Measurements from ENCODE around the gene RNF223.

The RNF223 gene

GRCh38 chr1:1090424-1091343, 16.6 kb upstream of the RNF223 start:
- H3K9me3 ChIP-seq (replicated peaks; ENCODE audit: low read length) = no peaks in the 10 kb centered on the region
- H3K27me3 ChIP-seq (ENCODE audit: control insufficient read depth, insufficient read depth, low read length) = no peaks in the 10 kb centered on the region
- no peak overlapping the region for H3K4me2 ChIP-seq (ENCODE audit: low read length)
- no peaks in the 10 kb centered on the region for H3K36me3 ChIP-seq (ENCODE audit: insufficient read depth, low read length)
- no peak overlapping the region for H3K9ac ChIP-seq (ENCODE audit: low read depth, low read length)
- no peaks in the 10 kb centered on the region for H3K4me1 ChIP-seq (ENCODE audit: control insufficient read depth, insufficient read depth, low read length)
- no peak overlapping the region for H3K4me3 ChIP-seq (ENCODE audit: low read length)

DNA sequence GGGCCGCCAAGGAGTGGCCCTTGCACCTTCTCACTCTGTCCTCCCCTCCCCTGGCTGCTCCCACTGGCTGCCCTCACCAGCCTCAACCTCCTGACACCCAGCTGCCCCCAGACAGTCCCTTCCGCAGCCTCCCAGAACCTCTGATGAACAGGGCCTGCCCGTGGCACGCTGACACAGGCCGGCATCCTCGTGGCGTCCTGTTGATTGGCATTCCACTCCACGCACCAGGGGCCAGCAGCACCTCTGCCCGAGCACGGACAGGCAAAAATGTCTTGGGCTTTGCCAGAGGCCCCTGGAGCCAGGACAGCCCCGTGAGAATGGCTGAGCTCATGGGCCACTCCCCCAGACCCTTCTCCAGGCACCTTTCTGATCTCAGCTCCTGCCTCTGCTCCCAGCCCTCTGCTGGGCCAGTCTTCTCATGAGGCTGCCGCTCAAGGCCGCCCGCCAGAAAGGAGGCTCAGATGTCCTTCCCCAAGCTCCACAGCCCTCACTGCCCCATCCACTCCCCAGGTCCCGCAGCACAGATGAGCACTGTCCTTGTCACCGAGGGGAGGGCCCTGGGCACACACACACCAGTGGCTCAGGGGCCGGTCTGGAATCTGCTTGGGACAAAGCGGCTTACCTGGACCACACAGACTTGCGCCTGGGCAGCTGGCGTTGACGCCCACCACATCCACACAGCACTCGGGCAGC, 15.8 kb upstream of the RNF223 start:
- no peak overlapping the region for H3K4me2 ChIP-seq (ENCODE audit: low read length)
- H3K9me3 ChIP-seq (replicated peaks; ENCODE audit: low read length) = no peaks in the 10 kb centered on the region
- H3K4me1 ChIP-seq (ENCODE audit: control insufficient read depth, insufficient read depth, low read length) = no peaks in the 10 kb centered on the region
- no peak overlapping the region for H3K9ac ChIP-seq (ENCODE audit: low read depth, low read length)
- H3K27me3 ChIP-seq (ENCODE audit: control insufficient read depth, insufficient read depth, low read length) = no peaks in the 10 kb centered on the region
- no peak overlapping the region for H3K4me3 ChIP-seq (ENCODE audit: low read length)
- H3K36me3 ChIP-seq (ENCODE audit: insufficient read depth, low read length) = no peaks in the 10 kb centered on the region

GRCh38 chr1:1088801-1089680, 14.9 kb upstream of the RNF223 start:
- no peaks in the 10 kb centered on the region for H3K27me3 ChIP-seq (ENCODE audit: control insufficient read depth, insufficient read depth, low read length)
- H3K4me2 ChIP-seq (ENCODE audit: low read length) = no peak overlapping the region
- no peaks in the 10 kb centered on the region for H3K9me3 ChIP-seq (replicated peaks; ENCODE audit: low read length)
- no peaks in the 10 kb centered on the region for H3K36me3 ChIP-seq (ENCODE audit: insufficient read depth, low read length)
- H3K4me3 ChIP-seq (ENCODE audit: low read length) = no peak overlapping the region
- no peaks in the 10 kb centered on the region for H3K4me1 ChIP-seq (ENCODE audit: control insufficient read depth, insufficient read depth, low read length)
- no peak overlapping the region for H3K9ac ChIP-seq (ENCODE audit: low read depth, low read length)

- Histone ChIP-seq H3K36me3 (ENCODE audit: insufficient read depth, low read length) (no peaks in the 10 kb centered on the region), H3K4me2 (ENCODE audit: low read length) (no peak overlapping the region), H3K27me3 (ENCODE audit: control insufficient read depth, insufficient read depth, low read length) (no peaks in the 10 kb centered on the region), H3K4me3 (ENCODE audit: low read length) (no peak overlapping the region), H3K9ac (ENCODE audit: low read depth, low read length) (no peak overlapping the region), H3K4me1 (ENCODE audit: control insufficient read depth, insufficient read depth, low read length) (no peaks in the 10 kb centered on the region), H3K9me3 (replicated peaks; ENCODE audit: low read length) (no peaks in the 10 kb centered on the region)
These were observed 14.1 kb upstream of the RNF223 start for GRCh38 chr1:1088029-1088800.

- no peaks in the 10 kb centered on the region for H3K9me3 ChIP-seq (replicated peaks; ENCODE audit: low read length)
- no peaks in the 10 kb centered on the region for H3K4me1 ChIP-seq (ENCODE audit: control insufficient read depth, insufficient read depth, low read length)
- H3K9ac ChIP-seq (ENCODE audit: low read depth, low read length) = no peak overlapping the region
- no peak overlapping the region for H3K4me3 ChIP-seq (ENCODE audit: low read length)
- no peaks in the 10 kb centered on the region for H3K27me3 ChIP-seq (ENCODE audit: control insufficient read depth, insufficient read depth, low read length)
- no peaks in the 10 kb centered on the region for H3K36me3 ChIP-seq (ENCODE audit: insufficient read depth, low read length)
- no peak overlapping the region for H3K4me2 ChIP-seq (ENCODE audit: low read length)
These were observed 13.4 kb upstream of the RNF223 start for GRCh38 chr1:1087351-1088028.

GRCh38 chr1:1086911-1087341, 12.8 kb upstream of the RNF223 start:
- H3K27me3 ChIP-seq (ENCODE audit: control insufficient read depth, insufficient read depth, low read length) = no peaks in the 10 kb centered on the region
- no peak overlapping the region for H3K9ac ChIP-seq (ENCODE audit: low read depth, low read length)
- H3K36me3 ChIP-seq (ENCODE audit: insufficient read depth, low read length) = no peaks in the 10 kb centered on the region
- no peak overlapping the region for H3K4me2 ChIP-seq (ENCODE audit: low read length)
- H3K4me3 ChIP-seq (ENCODE audit: low read length) = no peak overlapping the region
- H3K4me1 ChIP-seq (ENCODE audit: control insufficient read depth, insufficient read depth, low read length) = no peaks in the 10 kb centered on the region
- H3K9me3 ChIP-seq (replicated peaks; ENCODE audit: low read length) = no peaks in the 10 kb centered on the region

DNA sequence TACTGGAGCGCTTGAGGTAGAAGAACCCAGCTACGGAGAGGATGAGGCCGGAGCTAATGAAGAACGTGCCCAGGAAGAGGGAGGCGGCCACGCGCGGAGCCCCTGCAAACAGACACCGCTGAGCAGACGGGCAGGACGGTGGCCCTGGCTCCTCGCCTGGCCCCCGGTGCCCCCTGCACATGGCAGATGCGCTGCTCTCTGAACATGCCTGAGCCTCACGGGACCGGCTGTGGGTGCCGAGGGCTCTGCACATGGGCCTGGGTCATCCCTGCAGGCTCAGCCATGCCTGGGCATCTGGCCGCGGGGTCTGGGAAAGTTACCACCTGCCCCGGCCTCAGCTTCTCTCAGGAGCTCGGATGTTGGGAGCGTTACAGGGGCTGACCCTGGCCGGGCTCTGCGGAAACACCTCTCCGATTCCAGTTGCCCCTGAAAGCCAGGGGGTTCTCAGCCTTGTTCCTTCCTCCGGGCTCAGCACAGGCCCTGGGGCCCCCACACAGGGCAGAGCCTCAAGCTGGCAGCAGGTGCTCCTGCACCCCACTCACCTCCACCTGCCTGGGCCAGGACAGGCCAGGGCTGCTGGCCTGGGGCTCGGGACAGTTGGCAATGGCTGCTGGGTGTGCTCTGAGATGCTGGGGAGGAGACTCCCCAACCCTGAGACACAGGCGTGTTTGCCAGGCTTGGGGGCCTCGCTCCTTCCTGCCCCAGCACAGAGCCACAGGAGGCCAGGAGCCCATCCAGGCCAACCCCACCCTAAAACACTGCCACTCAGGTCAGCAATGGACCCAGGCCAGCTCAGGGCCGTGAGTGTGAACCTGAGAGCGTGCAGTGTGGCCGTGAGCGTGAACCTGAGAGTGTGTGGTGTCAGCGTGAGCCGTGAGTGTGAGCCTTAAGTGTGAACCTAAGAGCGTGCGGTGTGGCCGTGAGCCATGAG, 12.1 kb upstream of the RNF223 start:
- Histone ChIP-seq H3K4me3 (ENCODE audit: low read length) (no peak overlapping the region), H3K36me3 (ENCODE audit: insufficient read depth, low read length) (no peaks in the 10 kb centered on the region), H3K9me3 (replicated peaks; ENCODE audit: low read length) (no peaks in the 10 kb centered on the region), H3K27me3 (ENCODE audit: control insufficient read depth, insufficient read depth, low read length) (no peaks in the 10 kb centered on the region), H3K4me2 (ENCODE audit: low read length) (no peak overlapping the region), H3K4me1 (ENCODE audit: control insufficient read depth, insufficient read depth, low read length) (no peaks in the 10 kb centered on the region), H3K9ac (ENCODE audit: low read depth, low read length) (no peak overlapping the region)

DNA sequence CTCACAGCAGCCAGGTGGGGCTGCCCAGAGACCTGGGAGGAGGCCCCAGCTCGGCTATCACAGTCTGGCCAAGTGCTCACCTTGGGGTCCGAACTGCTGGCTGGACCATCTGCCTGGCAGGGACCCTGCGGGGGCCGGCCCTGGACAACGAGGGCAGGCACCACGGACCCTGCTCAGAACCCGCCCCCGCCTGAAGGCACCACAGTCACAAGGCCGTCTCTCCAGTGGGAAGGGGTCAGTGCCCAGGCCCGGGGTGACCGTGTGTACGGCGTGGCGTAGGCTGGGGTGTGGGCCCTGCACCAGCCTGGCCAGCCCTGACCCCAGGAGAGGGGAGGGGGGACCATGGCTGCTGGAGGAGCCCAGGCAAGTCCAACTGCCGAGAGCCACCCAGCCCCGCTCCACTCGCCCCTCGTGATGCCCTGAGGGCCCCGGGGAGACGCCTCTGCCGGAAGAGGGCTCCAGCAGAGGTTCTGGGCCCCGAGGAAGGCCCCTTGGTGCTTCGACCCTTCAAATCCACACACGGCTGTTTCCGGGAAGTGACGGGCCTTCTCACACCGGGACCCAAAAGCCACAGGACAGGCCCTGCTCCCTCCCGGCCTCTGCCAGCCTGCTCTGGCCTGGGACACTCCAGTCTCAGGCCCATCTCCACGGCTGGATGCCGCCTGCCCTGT, 11.2 kb upstream of the RNF223 start:
- H3K27me3 ChIP-seq (ENCODE audit: control insufficient read depth, insufficient read depth, low read length) = no peaks in the 10 kb centered on the region
- no peak overlapping the region for H3K9ac ChIP-seq (ENCODE audit: low read depth, low read length)
- H3K9me3 ChIP-seq (replicated peaks; ENCODE audit: low read length) = no peaks in the 10 kb centered on the region
- H3K36me3 ChIP-seq (ENCODE audit: insufficient read depth, low read length) = no peaks in the 10 kb centered on the region
- peaks cover 1% of the 10 kb centered on the region for H3K4me1 ChIP-seq (ENCODE audit: control insufficient read depth, insufficient read depth, low read length)
- no peak overlapping the region for H3K4me2 ChIP-seq (ENCODE audit: low read length)
- no peak overlapping the region for H3K4me3 ChIP-seq (ENCODE audit: low read length)

GRCh38 chr1:1084372-1085170, 10.5 kb upstream of the RNF223 start:
- Histone ChIP-seq H3K4me1 (ENCODE audit: control insufficient read depth, insufficient read depth, low read length) (peaks cover 9% of the 10 kb centered on the region), H3K4me3 (ENCODE audit: low read length) (no peak overlapping the region), H3K27me3 (ENCODE audit: control insufficient read depth, insufficient read depth, low read length) (no peaks in the 10 kb centered on the region), H3K9ac (ENCODE audit: low read depth, low read length) (no peak overlapping the region), H3K4me2 (ENCODE audit: low read length) (no peak overlapping the region), H3K36me3 (ENCODE audit: insufficient read depth, low read length) (no peaks in the 10 kb centered on the region), H3K9me3 (replicated peaks; ENCODE audit: low read length) (no peaks in the 10 kb centered on the region)
